Stimulated activated CD8-positive, alpha-beta memory T cell treated with anti-CD3 and anti-CD28 coated beads, Interleukin-12 subunit alpha, Interleukin-12 subunit beta, amount 100 ng/mL, for 24 hours (primary cell): ENCODE data around the gene OTOS.

Experiments used
- DNase-seq: peaks from one replicate; pipeline ENCODE4 v3.0.0-alpha.2; 2020; ENCODE audit errors: extremely low read depth

The OTOS gene

GRCh38 chr2:240121675-240122074 is 18.8 kb downstream of the OTOS start:
- no peak for DNase-seq

- DNase-seq, result no peak
These were observed 19.3 kb downstream of the OTOS start for GRCh38 chr2:240121190-240121589.

- no peak for DNase-seq
These were observed 26.2 kb downstream of the OTOS start for GRCh38 chr2:240114233-240114632.

- DNase-seq, result no peak
These were observed 27.4 kb downstream of the OTOS start for GRCh38 chr2:240112914-240113690.

GRCh38 chr2:240111253-240111652 is 29.2 kb downstream of the OTOS start:
- DNase-seq, result no peak

GRCh38 chr2:240109386-240109785 is 31.1 kb downstream of the OTOS start:
- no peak for DNase-seq

- no peak for DNase-seq
These were observed 33.0 kb downstream of the OTOS start for GRCh38 chr2:240107477-240107796.

- DNase-seq, result no peak
These were observed 33.5 kb downstream of the OTOS start for GRCh38 chr2:240106765-240107476.

- no peak for DNase-seq
These were observed 34.5 kb downstream of the OTOS start for GRCh38 chr2:240105982-240106381.

GRCh38 chr2:240103136-240103535 is 37.3 kb downstream of the OTOS start:
- DNase-seq, result no peak

- DNase-seq, result no peak
These were observed 42.1 kb downstream of the OTOS start for GRCh38 chr2:240098349-240098748.

- no peak for DNase-seq
These were observed 44.6 kb downstream of the OTOS start for GRCh38 chr2:240095556-240096523.

GRCh38 chr2:240089306-240089705 is 51.2 kb downstream of the OTOS start:
- DNase-seq, result no peak
